AG09319 (cell line): Measurements from ENCODE around the gene DOCK1.

Experiments
- DNase-seq: peaks from one replicate; pipeline ENCODE4 v3.0.0-alpha.2; 2010; ENCODE audit warnings: low read depth; ENCODE audit errors: extremely low read depth
- TF ChIP-seq, protein P1 (sequence below): IDR thresholded peaks from 2 replicates; pipeline ENCODE4 v1.5.1; 2011; ENCODE audit warnings: low read depth, mild to moderate bottlenecking, inconsistent platforms, low read length, moderate library complexity

The DOCK1 gene

DNA sequence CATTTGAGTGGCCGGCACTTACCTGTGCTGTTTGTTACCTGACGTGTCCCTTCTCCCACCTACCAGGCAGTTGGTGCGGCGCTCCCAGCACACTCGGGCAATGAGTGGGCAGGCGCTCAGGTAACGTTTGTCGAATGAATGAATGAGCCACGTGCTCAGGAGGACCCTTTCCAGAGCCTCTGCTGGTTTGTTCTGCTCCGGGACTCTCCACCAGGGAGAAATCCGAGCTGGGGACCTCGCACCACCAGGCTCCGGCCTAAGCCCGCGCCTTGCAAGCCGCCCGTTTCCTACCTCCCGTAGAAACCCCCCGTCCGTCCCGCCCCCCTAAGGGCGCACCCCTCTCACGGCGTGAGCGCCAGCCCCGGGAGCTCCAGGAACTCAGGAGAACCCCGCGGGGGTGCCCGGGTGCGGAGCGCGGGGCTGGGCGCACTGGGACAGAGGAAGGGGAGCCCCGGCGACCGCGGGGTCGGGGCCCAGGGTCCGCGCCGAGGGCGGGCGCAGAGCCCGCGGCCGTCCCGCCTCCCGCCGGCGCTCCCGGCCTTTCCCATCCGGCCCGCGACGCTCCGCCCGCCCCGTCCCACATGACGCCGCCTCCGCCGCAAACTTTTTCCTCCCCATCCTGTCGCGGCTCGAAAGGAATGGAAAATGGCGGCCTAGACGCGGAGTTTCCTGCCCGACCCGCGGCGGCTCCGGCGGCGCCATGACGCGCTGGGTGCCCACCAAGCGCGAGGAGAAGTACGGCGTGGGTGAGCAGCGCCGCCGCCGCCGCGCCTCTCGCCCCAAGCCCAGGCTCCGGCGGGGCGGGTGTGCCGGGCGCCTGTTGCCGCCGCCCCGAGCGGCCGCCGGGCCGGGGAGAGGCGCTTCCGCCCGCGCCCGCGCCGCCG is at the start of gene DOCK1:
TSS of gene DOCK1 (plus strand) at position 611 of the 884 bp plus-strand sequence. CDS start at position 701, 90 bp downstream.
- DNase-seq: peak; percentile 24
- TF ChIP-seq, protein P1, sequence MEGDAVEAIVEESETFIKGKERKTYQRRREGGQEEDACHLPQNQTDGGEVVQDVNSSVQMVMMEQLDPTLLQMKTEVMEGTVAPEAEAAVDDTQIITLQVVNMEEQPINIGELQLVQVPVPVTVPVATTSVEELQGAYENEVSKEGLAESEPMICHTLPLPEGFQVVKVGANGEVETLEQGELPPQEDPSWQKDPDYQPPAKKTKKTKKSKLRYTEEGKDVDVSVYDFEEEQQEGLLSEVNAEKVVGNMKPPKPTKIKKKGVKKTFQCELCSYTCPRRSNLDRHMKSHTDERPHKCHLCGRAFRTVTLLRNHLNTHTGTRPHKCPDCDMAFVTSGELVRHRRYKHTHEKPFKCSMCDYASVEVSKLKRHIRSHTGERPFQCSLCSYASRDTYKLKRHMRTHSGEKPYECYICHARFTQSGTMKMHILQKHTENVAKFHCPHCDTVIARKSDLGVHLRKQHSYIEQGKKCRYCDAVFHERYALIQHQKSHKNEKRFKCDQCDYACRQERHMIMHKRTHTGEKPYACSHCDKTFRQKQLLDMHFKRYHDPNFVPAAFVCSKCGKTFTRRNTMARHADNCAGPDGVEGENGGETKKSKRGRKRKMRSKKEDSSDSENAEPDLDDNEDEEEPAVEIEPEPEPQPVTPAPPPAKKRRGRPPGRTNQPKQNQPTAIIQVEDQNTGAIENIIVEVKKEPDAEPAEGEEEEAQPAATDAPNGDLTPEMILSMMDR: no peak

- TF ChIP-seq, protein P1: no peak
- no peak for DNase-seq
Measured at GRCh38 chr10:126857178-126857806, 47.9 kb upstream of the DOCK1 start.

DNA sequence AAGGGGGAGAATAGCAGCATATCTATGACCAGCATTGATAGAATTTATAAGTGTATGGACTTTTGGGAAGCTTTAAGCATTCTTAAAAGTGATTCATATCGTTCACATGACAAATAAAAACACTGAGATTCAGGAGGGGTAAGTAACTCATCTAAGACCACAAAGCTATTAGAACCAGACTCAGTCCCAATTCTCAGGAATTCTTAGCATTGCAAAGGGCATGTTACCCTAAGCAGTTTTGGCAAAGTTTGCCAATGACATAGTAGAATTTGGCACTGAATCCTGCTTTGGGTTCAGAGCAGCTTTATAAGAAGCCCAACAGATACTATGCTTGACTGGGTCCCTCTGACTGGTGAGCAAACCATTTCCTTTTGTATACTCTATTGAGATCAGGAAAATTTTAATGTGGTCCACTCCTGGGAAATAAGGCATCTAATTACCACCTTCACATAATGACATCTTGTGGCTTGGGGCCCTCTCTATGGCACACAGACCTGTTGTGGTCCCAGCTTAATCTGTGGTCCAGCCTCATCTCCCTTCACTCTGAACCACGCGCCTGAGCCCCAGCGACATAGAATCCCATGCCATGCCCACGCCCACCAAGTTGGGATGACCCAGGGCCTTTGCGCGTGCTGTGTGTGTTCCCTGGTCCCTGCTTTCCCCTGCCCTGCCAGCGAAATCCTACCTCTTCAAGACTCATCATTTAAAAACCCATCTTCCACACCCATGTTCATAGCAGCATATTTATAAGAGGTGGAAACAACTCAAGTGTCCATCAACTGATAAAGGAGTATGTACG is 37.5 kb upstream of the DOCK1 start:
- TF ChIP-seq, protein P1: no peak
- peak; percentile 96 for DNase-seq

DNA sequence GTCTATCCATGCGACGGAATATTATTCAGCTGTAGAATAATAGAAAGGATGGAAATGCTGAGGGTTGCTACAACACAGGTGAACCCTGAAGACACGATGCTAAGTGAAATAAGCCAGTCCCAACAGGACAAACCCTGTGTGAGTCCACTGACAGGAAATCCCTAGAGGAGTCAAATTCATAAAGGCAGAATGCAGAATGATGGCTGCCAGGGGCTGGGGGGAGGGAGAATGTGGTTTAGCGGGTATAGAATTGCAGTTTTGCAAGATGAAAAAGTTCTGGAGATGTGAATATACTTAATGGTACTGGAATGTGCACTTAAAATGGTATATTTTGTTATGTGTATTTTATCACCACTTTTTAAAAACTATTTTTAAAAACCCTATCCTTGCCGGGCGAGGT is 36.9 kb upstream of the DOCK1 start:
- DNase-seq: no peak
- TF ChIP-seq, protein P1: no peak

- TF ChIP-seq, protein P1: no peak
- DNase-seq: no peak
Measured at GRCh38 chr10:126872135-126872534, 33.1 kb upstream of the DOCK1 start.

DNA sequence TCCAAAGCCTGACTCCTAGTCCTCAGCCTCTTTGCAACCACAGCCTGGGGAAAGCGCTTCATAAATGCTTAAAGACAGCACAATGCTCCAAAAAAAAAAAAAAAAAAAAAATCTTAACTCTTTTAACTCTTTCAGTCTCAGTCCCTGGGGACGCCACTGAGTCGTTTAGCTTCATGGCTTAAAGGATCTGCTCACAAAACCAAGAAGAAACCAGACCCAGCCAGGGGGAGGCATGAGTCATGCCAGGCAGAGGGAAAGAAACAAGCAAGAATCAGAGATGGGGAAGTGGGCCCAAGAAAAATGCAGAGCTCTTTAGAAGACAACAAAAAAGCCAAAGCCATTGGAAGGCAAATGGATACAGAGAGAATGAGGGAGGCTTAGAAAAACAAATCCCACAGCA is 32.5 kb upstream of the DOCK1 start:
- DNase-seq: no peak
- TF ChIP-seq, protein P1: no peak

GRCh38 chr10:126876456-126876855 is 28.8 kb upstream of the DOCK1 start:
- TF ChIP-seq, protein P1: no peak
- DNase-seq: no peak
